Kidney epithelial cell (primary cell): ENCODE results near the gene LGI2. TPM values are rescaled to one million over a fixed set of nuclear protein-coding genes. Genes with fewer than 3 reads are reported as not detected.

Source experiments
- DNase-seq: peaks from one replicate; pipeline ENCODE4 v3.0.0-alpha.2; 2010; ENCODE audit warnings: low read depth
- H3K27me3 ChIP-seq: 2 replicates; pipeline ENCODE4 v1.6.0; 2011; ENCODE audit warnings: low read length; ENCODE audit not compliant: control insufficient read depth, insufficient read depth
- H3K36me3 ChIP-seq: 2 replicates; pipeline ENCODE4 v1.5.1; 2011; ENCODE audit warnings: low read length; ENCODE audit not compliant: control insufficient read depth, insufficient read depth
- H3K4me3 ChIP-seq: 2 replicates; pipeline ENCODE4 v1.5.1; 2011; ENCODE audit warnings: low read depth, mild to moderate bottlenecking, control low read depth, low read length
- CTCF ChIP-seq: IDR thresholded peaks from 2 replicates; pipeline ENCODE4 v1.5.1; 2011; ENCODE audit warnings: mild to moderate bottlenecking, moderate library complexity, low read length, control low read depth, inconsistent platforms; ENCODE audit not compliant: insufficient read depth, poor library complexity, severe bottlenecking
- total RNA-seq: library from RNA; depleted of rRNA; stranded (reverse); fragments of >200 nt; gene quantifications from 2 replicates; pipeline ENCODE4 v1.2.3, GENCODE V29; 2015

LGI2 gene
- total RNA-seq, 1 donor from 2014 or later = 0.25 TPM

DNA sequence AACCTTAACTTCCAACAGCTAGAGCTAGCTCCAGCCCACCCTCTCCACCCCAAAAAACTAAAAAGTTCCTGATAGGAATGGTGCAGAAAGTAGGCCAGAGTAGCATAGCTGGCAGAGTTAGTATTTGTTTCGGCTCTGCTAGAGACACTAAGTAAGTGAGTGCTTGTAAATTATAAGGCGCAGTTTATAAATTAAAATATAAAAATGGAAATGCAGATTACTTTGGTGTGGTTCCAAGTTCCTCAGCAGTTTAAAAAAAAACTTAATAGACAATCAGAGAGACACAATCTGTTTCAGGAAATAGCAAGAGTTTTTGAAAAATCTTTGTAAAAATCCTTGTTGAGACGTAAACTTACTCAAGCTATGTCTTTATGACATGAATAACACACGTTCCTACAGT, 2.8 kb upstream of the LGI2 start:
- no peak for TF ChIP-seq CTCF
- no peak for DNase-seq
- Histone ChIP-seq H3K4me3 (no peak overlapping the region), H3K27me3 (peaks cover 47% of the 10 kb centered on the region), H3K36me3 (no peaks in the 10 kb centered on the region)

GRCh38 chr4:25032126-25032525, 1.4 kb upstream of the LGI2 start:
- no peaks in the 10 kb centered on the region for H3K36me3 ChIP-seq
- no peak for DNase-seq
- H3K27me3 ChIP-seq = peaks cover 53% of the 10 kb centered on the region
- no peak overlapping the region for H3K4me3 ChIP-seq
- no peak for TF ChIP-seq CTCF

DNA sequence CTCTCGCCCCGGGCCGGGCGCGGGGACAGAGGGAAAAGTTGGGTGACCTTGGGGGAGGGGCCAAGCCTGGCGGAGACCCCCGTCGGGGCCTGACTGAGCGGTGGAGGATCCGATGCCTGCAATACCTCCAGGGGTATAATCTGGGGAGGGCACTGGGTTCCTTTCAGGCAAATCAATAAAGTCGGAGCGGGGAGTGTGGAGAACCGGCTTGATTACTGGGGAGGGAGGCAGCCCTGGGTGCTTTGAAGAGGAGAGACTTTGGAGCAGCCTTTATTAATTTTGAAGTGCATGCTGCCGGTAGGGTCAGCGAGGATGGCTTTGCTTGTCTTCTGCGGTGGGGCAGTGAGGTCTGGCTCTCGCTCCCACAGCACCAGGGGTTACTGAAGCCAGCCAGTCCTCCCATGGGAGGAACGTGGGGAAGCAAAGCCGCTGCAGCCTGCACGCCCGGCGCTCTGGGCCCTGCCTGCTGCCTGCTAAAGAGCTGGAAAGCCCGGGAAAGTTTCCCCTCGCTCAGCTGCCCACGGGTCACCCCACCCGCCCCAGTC, 403 bp upstream of the LGI2 start:
- TF ChIP-seq CTCF = no peak
- peaks cover 53% of the 10 kb centered on the region for H3K27me3 ChIP-seq
- H3K36me3 ChIP-seq = no peaks in the 10 kb centered on the region
- DNase-seq = no peak
- peak overlapping the region; percentile 32 for H3K4me3 ChIP-seq

DNA sequence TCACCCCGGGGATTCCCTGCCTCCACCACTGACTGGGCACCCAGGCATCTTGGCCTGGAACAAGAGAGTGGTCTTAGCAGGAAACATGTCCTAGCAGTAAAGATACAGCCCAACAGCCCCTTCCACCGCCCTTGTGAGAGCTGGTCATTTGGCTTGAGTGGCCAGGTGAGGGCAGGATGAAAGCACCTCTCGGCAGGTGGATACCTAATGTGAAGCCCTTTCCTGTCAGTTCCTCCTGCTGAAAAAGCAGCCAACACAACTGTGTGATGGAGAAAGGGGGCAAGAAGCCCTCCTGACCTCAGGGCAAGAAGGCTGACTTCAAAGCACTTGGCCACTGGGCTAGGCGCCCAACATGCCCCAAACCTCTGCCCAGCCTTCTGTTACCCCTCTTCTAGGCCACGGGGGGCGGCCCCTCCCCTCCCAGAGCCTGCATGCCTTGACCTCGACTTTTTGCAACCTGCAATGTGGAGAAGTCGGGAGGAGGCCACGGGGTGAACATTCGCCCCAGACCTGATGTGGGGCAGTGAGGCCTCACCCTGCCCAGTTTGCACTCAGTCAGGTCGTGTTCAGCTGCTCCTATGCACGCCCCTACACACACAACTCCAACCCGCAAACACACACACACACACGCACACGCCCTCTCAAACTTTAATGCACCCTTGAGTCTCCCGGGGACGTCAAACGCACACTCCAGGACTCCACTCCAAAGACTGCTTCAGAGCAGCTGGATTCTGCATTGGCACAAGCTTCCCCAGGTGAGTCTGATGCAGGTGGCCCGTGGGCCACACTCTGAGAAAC, 1.1 kb downstream of the LGI2 start:
- TF ChIP-seq CTCF = no peak
- H3K36me3 ChIP-seq = no peaks in the 10 kb centered on the region
- H3K27me3 ChIP-seq = peaks cover 51% of the 10 kb centered on the region
- no peak for DNase-seq
- peak overlapping the region; percentile 40 for H3K4me3 ChIP-seq

- Histone ChIP-seq H3K4me3 (no peak overlapping the region), H3K36me3 (no peaks in the 10 kb centered on the region), H3K27me3 (peaks cover 50% of the 10 kb centered on the region)
- TF ChIP-seq CTCF = no peak
- no peak for DNase-seq
Observed at GRCh38 chr4:25028851-25029250, 1.9 kb downstream of the LGI2 start.
